Measurements from ENCODE around the gene SLC10A7.

GRCh38 chr4:146442801-146443200 is 78.9 kb downstream of the SLC10A7 start:
- no peak for TF ChIP-seq CTCF (IDR thresholded peaks at IDR 0.05; ENCODE audit: low read depth, low read length, poor library complexity, severe bottlenecking)
- TF ChIP-seq EZH2phosphoT487 (IDR thresholded peaks at IDR 0.05; ENCODE audit: borderline replicate concordance, low read length) = no peak

Data from DOHH2 (cell line).